Measurements from ENCODE around the gene EFHC1. TPM values are rescaled to one million over a fixed set of nuclear protein-coding genes. Genes with fewer than 3 reads are reported as not detected.
A peak's percentile ranks its signal among the peaks of the same experiment; 100 is the strongest.

EFHC1 gene
- total and polyA plus RNA-seq, 2 of the 13 experiments (the other 11 are each of a cell fraction or from before 2014, with no cell fraction given) = 23.4 to 29.5 TPM

DNA sequence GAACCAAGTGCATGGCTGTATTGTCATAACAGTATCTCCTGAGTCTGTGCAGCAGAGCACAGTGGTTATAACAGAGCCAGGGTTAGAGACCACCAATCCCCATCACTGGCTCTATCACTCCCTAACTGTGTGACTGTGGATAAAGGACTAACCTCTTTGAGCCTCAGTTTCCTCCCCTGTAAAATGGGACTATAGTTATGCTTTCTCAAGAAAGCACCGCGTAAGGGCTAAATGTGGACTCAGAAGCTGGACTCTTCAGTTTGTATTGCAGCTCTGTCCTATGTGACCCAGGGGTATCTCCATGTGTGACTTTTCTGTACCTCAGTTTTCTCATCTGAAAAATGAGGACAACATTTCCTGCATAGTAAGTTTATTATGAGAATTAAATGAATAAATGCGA lies 96.8 kb downstream of the EFHC1 start:
- intact Hi-C loops (cut with micrococcal nuclease; ENCODE audit: unreplicated experiment) = loop anchor here (1.0 to 10.0 kb wide), 3 partner anchors 27 to 148 kb away; no protein-coding TSS in a partner anchor
- 97% methylated on average over 3 of the region's 3 CpGs for WGBS (ENCODE audit: low lambda C conversion rate)
- H3K27ac ChIP-seq (ENCODE audit: extremely low read length, insufficient read depth, low read length) = peak overlapping the region; percentile 73

DNA sequence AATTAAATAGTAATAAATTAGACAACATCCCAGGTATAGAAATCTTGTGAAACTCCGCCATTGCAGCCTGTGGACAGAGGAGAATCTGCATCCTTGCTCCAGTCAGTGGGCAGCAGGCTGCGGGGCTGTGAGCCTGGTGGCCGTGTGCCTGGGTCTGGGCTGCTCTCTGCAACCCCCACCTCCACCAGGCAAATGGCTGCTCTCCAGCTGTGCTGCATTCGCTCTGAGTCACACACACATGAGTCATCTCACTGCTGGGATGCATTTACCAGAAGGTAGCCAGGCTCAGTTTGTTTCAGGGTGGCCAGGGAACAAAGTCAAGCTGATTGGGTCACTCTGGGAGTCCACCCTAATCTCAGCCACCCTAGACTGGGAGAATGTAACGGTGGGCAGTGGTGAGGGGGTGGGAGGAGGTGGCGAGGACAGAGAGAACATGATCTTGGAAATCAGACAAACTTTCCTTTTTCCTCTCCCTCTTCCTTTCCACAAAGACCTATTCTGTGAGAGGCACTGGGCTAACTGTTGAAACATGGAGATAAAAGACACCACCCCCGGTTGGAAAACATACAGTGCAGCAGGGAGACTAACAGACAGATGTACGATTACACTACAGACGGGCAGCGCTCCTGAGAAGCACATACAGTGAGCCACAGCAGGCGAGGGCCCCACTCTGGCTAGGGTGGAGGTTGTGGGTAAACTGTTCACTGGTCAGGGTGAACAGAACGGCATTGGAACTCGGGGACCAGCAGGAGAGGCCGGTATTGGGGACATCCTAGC lies 97.5 kb downstream of the EFHC1 start:
- H3K9me3 ChIP-seq (ENCODE audit: low read length) = no peaks in the 10 kb centered on the region
- H3K9ac ChIP-seq (ENCODE audit: insufficient read depth, low read depth, low read length) = peak overlapping the region; percentile 55
- FAIRE-seq (peak; percentile 73), DNase-seq (ENCODE audit: low spot score) (peak; percentile 92), ATAC-seq (peak; percentile 92)
- ChIA-PET POLR2A (interaction anchor here (0.6 to 4.3 kb wide), 8 partner anchors 11 to 97 kb away, joined by 3 to 22 read pairs (median 4); partner anchors contain the start of genes EFHC1 and TRAM2), CTCF (ENCODE audit: low intra/inter-chr PET ratio, low total read pairs) (interaction anchor here (0.5 kb wide), 1 partner anchor 146 kb away, joined by 3 read pairs; no protein-coding TSS in a partner anchor)
- H3K36me3 ChIP-seq (replicated peaks in 1 of 2; ENCODE audit: control insufficient read depth in 1 of 2, insufficient read depth in 2 of 2, low read length in 2 of 2) = peaks cover 33 to 74% of the 10 kb centered on the region in 2 experiments
- intact Hi-C loops (cut with micrococcal nuclease; ENCODE audit: unreplicated experiment) (loop anchor here (1.0 to 10.0 kb wide), 4 partner anchors 27 to 147 kb away; partner anchors contain the start of gene TRAM2), in situ Hi-C loops (cut with HindIII; ENCODE audit: extremely low pct_ligation_motif_present, low pct_unique_long_range_greater_than_20kb) (loop anchor here (5.0 kb wide), 1 partner anchor 60 kb away; the partner anchor contains the start of gene TRAM2)
- H3K79me2 ChIP-seq (ENCODE audit: insufficient read depth, low read length) = peaks cover 46% of the 10 kb centered on the region
- H3K4me2 ChIP-seq (ENCODE audit: low read depth, low read length) = peak overlapping the region; percentile 74
- 26% methylated on average over 14 of the region's 14 CpGs for WGBS (ENCODE audit: low lambda C conversion rate)
- BruUV-seq (replicated peaks) = no TSS peak
- peaks cover 74% of the 10 kb centered on the region for H3K4me1 ChIP-seq (ENCODE audit: insufficient read depth, low read length)
- peak overlapping the region; percentile 73 for H3K27ac ChIP-seq (ENCODE audit: extremely low read length, insufficient read depth, low read length)
- no peaks in the 10 kb centered on the region for H3K27me3 ChIP-seq (ENCODE audit: control insufficient read depth in 1 of 2, insufficient read depth in 2 of 2, low read length in 2 of 2)
- 0 out of 2 replicates have a peak, but pooled peaks cover 3% of the 10 kb centered on the region for H4K20me1 ChIP-seq (ENCODE audit: insufficient read depth, low read length)
- H3K4me3 ChIP-seq (replicated peaks in 1 of 3; ENCODE audit: insufficient read depth in 1 of 3, low read depth in 2 of 3, low read length in 3 of 3) = peak overlapping the region; percentile 10 to 52 (median 26); a peak in 5 of 6 replicates
- H2AFZ ChIP-seq (ENCODE audit: low read length) = no peak overlapping the region
- TF ChIP-seq ZNF678 (CRISPR knock-in tag; IDR thresholded peaks at IDR 0.05) = no peak
- TF ChIP-seq, protein P1, sequence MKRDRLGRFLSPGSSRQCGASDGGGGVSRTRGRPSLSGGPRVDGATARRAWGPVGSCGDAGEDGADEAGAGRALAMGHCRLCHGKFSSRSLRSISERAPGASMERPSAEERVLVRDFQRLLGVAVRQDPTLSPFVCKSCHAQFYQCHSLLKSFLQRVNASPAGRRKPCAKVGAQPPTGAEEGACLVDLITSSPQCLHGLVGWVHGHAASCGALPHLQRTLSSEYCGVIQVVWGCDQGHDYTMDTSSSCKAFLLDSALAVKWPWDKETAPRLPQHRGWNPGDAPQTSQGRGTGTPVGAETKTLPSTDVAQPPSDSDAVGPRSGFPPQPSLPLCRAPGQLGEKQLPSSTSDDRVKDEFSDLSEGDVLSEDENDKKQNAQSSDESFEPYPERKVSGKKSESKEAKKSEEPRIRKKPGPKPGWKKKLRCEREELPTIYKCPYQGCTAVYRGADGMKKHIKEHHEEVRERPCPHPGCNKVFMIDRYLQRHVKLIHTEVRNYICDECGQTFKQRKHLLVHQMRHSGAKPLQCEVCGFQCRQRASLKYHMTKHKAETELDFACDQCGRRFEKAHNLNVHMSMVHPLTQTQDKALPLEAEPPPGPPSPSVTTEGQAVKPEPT (CRISPR knock-in tag; IDR thresholded peaks at IDR 0.05; ENCODE audit: low read depth) = no peak
- no peak for TF ChIP-seq GTF2F1 (IDR thresholded peaks at IDR 0.05; ENCODE audit: low read length)
- peak; percentile 66 for TF ChIP-seq XRCC5 (optimal IDR thresholded peaks at IDR 0.05; ENCODE audit: low read length)
- no peak for TF ChIP-seq HOXA9 (CRISPR knock-in tag; IDR thresholded peaks at IDR 0.05; ENCODE audit: borderline replicate concordance)
- peak; percentile 13; the same call in 1 of the 2 replicates for TF ChIP-seq BCL6 (CRISPR knock-in tag; IDR thresholded peaks at IDR 0.05)
- 0 out of 2 replicates have a peak, but pooled peaks have one; percentile 45 for TF ChIP-seq NFATC3 (CRISPR knock-in tag; IDR thresholded peaks at IDR 0.05)
- no peak for TF ChIP-seq ZNF552 (CRISPR knock-in tag; IDR thresholded peaks at IDR 0.05; ENCODE audit: borderline replicate concordance)
- TF ChIP-seq, protein P2, sequence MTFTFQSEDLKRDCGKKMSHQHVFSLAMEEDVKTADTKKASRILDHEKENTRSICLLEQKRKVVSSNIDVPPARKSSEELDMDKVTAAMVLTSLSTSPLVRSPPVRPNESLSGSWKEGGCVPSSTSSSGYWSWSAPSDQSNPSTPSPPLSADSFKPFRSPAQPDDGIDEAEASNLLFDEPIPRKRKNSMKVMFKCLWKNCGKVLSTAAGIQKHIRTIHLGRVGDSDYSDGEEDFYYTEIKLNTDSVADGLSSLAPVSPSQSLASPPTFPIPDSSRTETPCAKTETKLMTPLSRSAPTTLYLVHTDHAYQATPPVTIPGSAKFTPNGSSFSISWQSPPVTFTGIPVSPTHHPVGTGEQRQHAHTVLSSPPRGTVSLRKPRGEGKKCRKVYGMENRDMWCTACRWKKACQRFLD (CRISPR knock-in tag; IDR thresholded peaks at IDR 0.05; ENCODE audit: borderline replicate concordance) = no peak
- no peak for TF ChIP-seq ZNF563 (CRISPR knock-in tag; IDR thresholded peaks at IDR 0.05)
- no peak for TF ChIP-seq ZNF879 (CRISPR knock-in tag; IDR thresholded peaks at IDR 0.05)

More for the DNA sequence above, 96.8 kb downstream of the EFHC1 start:
- H3K4me2 ChIP-seq (ENCODE audit: low read depth, low read length) = no peak overlapping the region
- no peaks in the 10 kb centered on the region for H3K9me3 ChIP-seq (ENCODE audit: low read length)
- H3K9ac ChIP-seq (ENCODE audit: insufficient read depth, low read depth, low read length) = no peak overlapping the region
- peaks cover 67% of the 10 kb centered on the region for H3K4me1 ChIP-seq (ENCODE audit: insufficient read depth, low read length)
- ChIA-PET CTCF (ENCODE audit: low intra/inter-chr PET ratio, low total read pairs) (no interaction called here), POLR2A (interaction anchor here (0.6 to 4.3 kb wide), 5 partner anchors 28 to 84 kb away, joined by 3 to 22 read pairs (median 3); no protein-coding TSS in a partner anchor)
- no peak overlapping the region for H2AFZ ChIP-seq (ENCODE audit: low read length)
- in situ Hi-C loops (cut with HindIII; ENCODE audit: extremely low pct_ligation_motif_present, low pct_unique_long_range_greater_than_20kb) = loop anchor here (5.0 kb wide), 1 partner anchor 60 kb away; the partner anchor contains the start of gene TRAM2
- peak; percentile 84 for TF ChIP-seq ZNF629 (CRISPR knock-in tag; conservative IDR thresholded peaks at IDR 0.05)
- TF ChIP-seq HMG20A (CRISPR knock-in tag; IDR thresholded peaks at IDR 0.05; ENCODE audit: borderline replicate concordance) = no peak
- TF ChIP-seq CHD4 (IDR thresholded peaks at IDR 0.05; ENCODE audit: borderline replicate concordance, low read length) = peak; percentile 52; the same call in 1 of the 2 replicates
- TF ChIP-seq CENPT (CRISPR knock-in tag; IDR thresholded peaks at IDR 0.05; ENCODE audit: low read depth) = no peak
- TF ChIP-seq ZNF430 (CRISPR knock-in tag; IDR thresholded peaks at IDR 0.05) = no peak
- 0 out of 2 replicates have a peak, but pooled peaks have one; percentile 8 for TF ChIP-seq ZNF224 (CRISPR knock-in tag; IDR thresholded peaks at IDR 0.05)
- no peak for TF ChIP-seq NAIF1 (CRISPR knock-in tag; IDR thresholded peaks at IDR 0.05; ENCODE audit: borderline replicate concordance)
- no peak overlapping the region for H3K4me3 ChIP-seq (replicated peaks in 1 of 3; ENCODE audit: insufficient read depth in 1 of 3, low read depth in 2 of 3, low read length in 3 of 3)
- H3K79me2 ChIP-seq (ENCODE audit: insufficient read depth, low read length) = peaks cover 40% of the 10 kb centered on the region
- BruUV-seq (replicated peaks) = no TSS peak
- no peak for DNase-seq (ENCODE audit: low spot score)
- ATAC-seq = no peak
- FAIRE-seq = no peak
- no peaks in the 10 kb centered on the region for H3K27me3 ChIP-seq (ENCODE audit: control insufficient read depth in 1 of 2, insufficient read depth in 2 of 2, low read length in 2 of 2)
- peaks cover 38 to 81% of the 10 kb centered on the region in 2 experiments for H3K36me3 ChIP-seq (replicated peaks in 1 of 2; ENCODE audit: control insufficient read depth in 1 of 2, insufficient read depth in 2 of 2, low read length in 2 of 2)
- 0 out of 2 replicates have a peak, but pooled peaks cover 1% of the 10 kb centered on the region for H4K20me1 ChIP-seq (ENCODE audit: insufficient read depth, low read length)
